Measurements from ENCODE around the gene SAP30. TPM values are rescaled to one million over a fixed set of nuclear protein-coding genes. Genes with fewer than 3 reads are reported as not detected.

SAP30 gene
- total and polyA plus RNA-seq, 9 of the 15 experiments (the other 6 are each of a cell fraction or from before 2014, with no cell fraction given), result 5.9 to 51.1 (median 32.6) TPM

GRCh38 chr4:173370477-173371291, at the start of gene SAP30 (continued):
- TF ChIP-seq HNRNPK (IDR thresholded peaks at IDR 0.05; ENCODE audit: low read depth, low read length, poor library complexity, severe bottlenecking), result no peak
- no peak for TF ChIP-seq RFX5 (IDR thresholded peaks at IDR 0.05; ENCODE audit: low read depth, low read length)
- no peak for TF ChIP-seq CBX8 (IDR thresholded peaks at IDR 0.05; ENCODE audit: borderline replicate concordance, extremely low read depth, low read depth, low read length, poor library complexity, severe bottlenecking)
- no peak for TF ChIP-seq ZNF511 (CRISPR knock-in tag; IDR thresholded peaks at IDR 0.05)
- peak; percentile 83 for TF ChIP-seq USF2 (CRISPR knock-in tag; IDR thresholded peaks at IDR 0.05)
- TF ChIP-seq ARHGAP35 (IDR thresholded peaks at IDR 0.05; ENCODE audit: partially characterized antibody), result no peak
- TF ChIP-seq WHSC1 (IDR thresholded peaks at IDR 0.05; ENCODE audit: low read length), result no peak
- no peak for TF ChIP-seq ILK (tag; IDR thresholded peaks at IDR 0.05; ENCODE audit: borderline replicate concordance, low read depth)
- TF ChIP-seq ETV1 (tag; conservative IDR thresholded peaks at IDR 0.05; ENCODE audit: low read depth), result no peak
- no peak for TF ChIP-seq E2F4 (CRISPR knock-in tag; IDR thresholded peaks at IDR 0.05; ENCODE audit: low read depth)
- TF ChIP-seq ZFP30 (CRISPR knock-in tag; IDR thresholded peaks at IDR 0.05; ENCODE audit: borderline replicate concordance), result no peak
- TF ChIP-seq ZFP1 (CRISPR knock-in tag; IDR thresholded peaks at IDR 0.05), result no peak
- no peak for TF ChIP-seq CREBBP (IDR thresholded peaks at IDR 0.05; ENCODE audit: low read depth, low read length)
- peak; percentile 70; the same call in 1 of the 2 replicates for TF ChIP-seq ZNF395 (CRISPR knock-in tag; IDR thresholded peaks at IDR 0.05)
- peak; percentile 85; the same call in 1 of the 2 replicates for TF ChIP-seq FOXP1 (CRISPR knock-in tag; IDR thresholded peaks at IDR 0.05)
- TF ChIP-seq PHB (CRISPR knock-in tag; IDR thresholded peaks at IDR 0.05), result no peak
- TF ChIP-seq TFAM (CRISPR knock-in tag; conservative IDR thresholded peaks at IDR 0.05), result no peak
- TF ChIP-seq ELK3 (CRISPR knock-in tag; IDR thresholded peaks at IDR 0.05), result no peak
- TF ChIP-seq KAT2B (IDR thresholded peaks at IDR 0.05; ENCODE audit: low read depth, low read length), result no peak
- TF ChIP-seq SAP30 (IDR thresholded peaks at IDR 0.05; ENCODE audit: borderline replicate concordance, insufficient read depth, low read depth, low read length, poor library complexity, severe bottlenecking), result peak; percentile 93
- no peak for TF ChIP-seq BRD4 (IDR thresholded peaks at IDR 0.05)
- TF ChIP-seq HCFC1 (IDR thresholded peaks at IDR 0.05; ENCODE audit: low read depth, low read length), result peak; percentile 93
- TF ChIP-seq SETDB1 (IDR thresholded peaks at IDR 0.05; ENCODE audit: low read length), result no peak
